Head of caudate nucleus (tissue), 42 donors: Measurements from ENCODE around the gene TEX14.
"Not testable (repeated sequence)": the region's sequence is repeated elsewhere in the genome, so short reads cannot be mapped to it uniquely, and the experiment has no call there.

Experiments used
- DNase-seq, 42 donors: peaks; one replicate each; pipeline versions ENCODE4 v3.0.0 to v3.0.0-alpha.2; 2020 to 2021; ENCODE audit warnings: mixed read lengths in 7 of 42
- intact Hi-C: fragments of 100-400 bp; cut with DNase I; formaldehyde crosslinking; loops from one replicate; pipeline ENCODE4 v1.15.0; 2022

The TEX14 gene

DNA sequence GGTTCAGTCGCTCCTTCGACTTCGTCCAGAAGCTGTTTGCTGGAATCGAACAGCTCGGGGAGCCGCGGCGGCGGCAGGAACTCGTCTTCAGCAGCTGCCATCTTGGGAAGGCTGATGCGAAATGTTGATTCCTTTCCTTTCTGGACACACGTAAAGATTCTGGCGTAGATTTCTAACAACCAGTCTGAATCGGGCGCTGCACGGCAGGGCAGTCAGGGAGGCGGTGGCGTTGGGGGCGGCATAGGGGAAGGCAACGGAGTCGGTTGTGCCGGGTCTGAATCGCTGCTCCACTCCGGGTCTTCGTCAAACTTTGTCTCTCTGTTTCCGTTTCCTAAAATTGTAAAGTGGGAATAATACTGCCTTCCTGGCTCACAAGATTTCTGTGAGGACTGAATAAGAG lies 30.3 kb downstream of the TEX14 start:
- intact Hi-C loops: no loop called here
- DNase-seq: no peak

DNA sequence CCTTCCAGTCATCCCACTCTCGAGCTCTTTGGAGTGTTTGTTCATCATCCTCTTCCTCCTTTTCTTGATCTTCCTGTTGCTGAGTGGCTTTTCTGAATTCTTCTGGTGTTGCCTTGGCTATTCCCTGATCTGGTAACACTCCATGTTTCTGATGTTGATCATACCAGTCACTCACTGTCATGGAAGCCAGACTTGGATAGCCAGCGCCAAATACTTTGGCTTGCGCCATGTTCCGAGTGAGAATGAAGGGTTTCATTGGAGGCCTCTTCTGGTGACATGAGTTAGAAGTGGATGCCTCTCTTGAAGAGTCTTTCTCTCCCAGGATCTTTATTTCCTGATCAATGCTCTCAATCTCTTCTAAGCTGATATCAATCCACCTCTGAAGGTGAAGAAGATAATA lies 31.2 kb downstream of the TEX14 start:
- DNase-seq: no peak
- intact Hi-C loops: no loop called here

GRCh38 chr17:58659714-58660084 lies 32.1 kb downstream of the TEX14 start:
- peak in 1 of 42 donors; percentile 20 for DNase-seq
- intact Hi-C loops: not testable (repeated sequence)

GRCh38 chr17:58658804-58659713 lies 32.8 kb downstream of the TEX14 start:
- intact Hi-C loops: no loop called here
- DNase-seq: peak; percentile 9 to 92 (median 74)

DNA sequence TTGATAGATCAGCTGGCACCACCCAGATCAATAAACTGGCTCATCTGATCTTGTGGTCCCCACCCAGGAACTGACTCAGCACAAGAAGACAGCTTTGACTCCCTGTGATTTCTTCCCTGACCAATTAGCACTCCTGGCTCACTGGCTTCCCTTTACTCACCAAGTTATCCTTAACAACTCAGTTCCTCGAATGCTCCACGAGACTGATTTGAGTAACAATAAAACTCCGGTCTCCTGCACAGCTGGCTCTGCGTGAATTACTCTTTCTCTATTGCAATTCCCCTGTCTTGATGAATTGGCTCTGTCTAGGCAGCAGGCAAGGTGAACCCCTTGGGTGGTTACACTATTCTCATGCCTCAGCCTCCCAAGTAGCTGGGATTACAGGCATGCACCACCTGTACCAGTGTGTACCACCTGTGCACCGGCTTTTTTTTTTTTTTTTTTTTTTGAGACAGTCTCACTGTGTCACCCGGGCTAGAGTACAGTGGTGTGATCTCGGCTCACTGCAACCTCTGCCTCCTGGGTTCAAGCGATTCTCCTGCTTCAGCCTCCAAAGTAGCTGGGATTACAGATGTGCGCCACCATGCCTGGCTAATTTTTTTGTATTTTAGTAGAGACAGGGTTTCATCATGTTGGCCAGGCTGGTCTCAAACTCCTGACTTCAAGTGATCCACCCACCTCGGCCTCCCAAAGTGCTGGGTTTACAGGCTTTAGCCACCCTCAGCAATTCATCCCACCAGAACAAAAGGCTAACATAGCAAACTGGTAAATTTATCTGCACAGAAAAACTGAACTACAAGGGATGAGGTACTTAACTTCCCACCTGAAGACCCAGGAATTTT lies 33.7 kb downstream of the TEX14 start:
- intact Hi-C loops: not testable (repeated sequence)
- peak in 1 of 42 donors; percentile 44 for DNase-seq

DNA sequence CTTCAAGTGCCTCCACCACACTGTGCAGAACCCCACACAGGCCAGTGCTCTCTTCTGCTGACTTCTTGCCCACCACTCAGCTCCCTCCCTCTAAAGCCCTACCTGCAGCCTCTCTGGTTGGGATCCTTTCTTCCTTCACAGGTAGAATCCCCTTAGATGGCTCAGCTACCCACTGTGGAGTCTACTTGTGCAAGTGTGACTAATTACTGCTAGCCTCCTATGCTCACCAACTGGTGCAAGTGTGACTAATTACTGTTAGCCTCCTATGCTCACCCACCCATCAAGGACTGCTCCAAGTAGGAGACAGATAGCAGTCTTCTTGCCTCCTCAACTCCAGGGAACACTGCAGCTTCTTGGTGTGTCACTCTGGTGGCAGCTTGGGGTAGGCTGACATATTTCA lies 43.6 kb downstream of the TEX14 start:
- intact Hi-C loops: no loop called here
- no peak for DNase-seq

GRCh38 chr17:58643147-58643546 lies 48.7 kb downstream of the TEX14 start:
- no peak for DNase-seq
- intact Hi-C loops: no loop called here

GRCh38 chr17:58641887-58642311 lies 49.9 kb downstream of the TEX14 start:
- intact Hi-C loops: no loop called here
- no peak for DNase-seq

DNA sequence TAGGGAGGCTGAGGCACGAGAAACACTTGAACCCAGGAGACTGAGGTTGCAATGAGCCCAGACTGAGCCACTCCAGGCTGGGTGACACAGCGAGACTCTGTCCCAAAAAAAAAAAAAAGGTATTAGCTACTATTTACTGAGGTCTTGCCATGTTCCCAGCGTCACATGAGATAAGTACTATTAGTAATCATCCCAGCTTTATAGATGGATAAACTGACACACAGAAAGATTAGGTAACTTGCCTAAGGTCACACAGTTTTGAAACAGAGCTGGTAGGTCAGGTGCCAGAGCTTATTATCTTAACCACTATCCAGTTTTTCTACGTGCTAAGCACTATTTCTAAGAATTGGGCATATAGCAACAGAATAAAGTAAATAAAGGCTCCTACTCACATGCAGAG lies 51.6 kb downstream of the TEX14 start:
- DNase-seq: no peak
- intact Hi-C loops: no loop called here

DNA sequence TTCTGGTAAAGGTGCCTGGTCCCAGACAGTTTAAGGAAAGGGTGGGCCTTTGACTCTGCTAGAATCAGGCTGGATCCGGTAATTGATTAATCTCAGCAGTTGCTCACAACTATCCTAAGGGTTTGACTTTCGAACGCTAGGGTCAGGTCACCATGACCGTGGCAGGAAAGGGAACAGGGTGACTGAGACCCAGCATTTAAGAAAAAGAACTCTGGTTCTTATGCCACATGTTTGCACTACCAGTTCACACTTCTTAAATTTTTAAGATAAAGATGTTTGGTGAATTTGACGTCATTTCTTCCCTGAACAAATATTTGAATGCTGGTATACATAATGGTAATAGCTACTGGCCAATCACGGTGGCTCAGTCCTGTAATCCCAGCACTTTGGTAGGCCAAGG lies 52.2 kb downstream of the TEX14 start:
- no peak for DNase-seq
- intact Hi-C loops: no loop called here

- intact Hi-C loops: no loop called here
Measured at GRCh38 chr17:58637011-58637570, 54.8 kb downstream of the TEX14 start.

GRCh38 chr17:58632324-58633314 lies 59.2 kb downstream of the TEX14 start:
- no peak for DNase-seq
- intact Hi-C loops: no loop called here

More at GRCh38 chr17:58637011-58637570, 54.8 kb downstream of the TEX14 start:
- no peak for DNase-seq

- intact Hi-C loops: loop anchor here (2.0 kb wide), 1 partner anchor 113 kb away; no protein-coding TSS in a partner anchor
- peak; percentile 85 to 98 (median 95) for DNase-seq
Measured at GRCh38 chr17:58631523-58632323, 60.1 kb downstream of the TEX14 start.

DNA sequence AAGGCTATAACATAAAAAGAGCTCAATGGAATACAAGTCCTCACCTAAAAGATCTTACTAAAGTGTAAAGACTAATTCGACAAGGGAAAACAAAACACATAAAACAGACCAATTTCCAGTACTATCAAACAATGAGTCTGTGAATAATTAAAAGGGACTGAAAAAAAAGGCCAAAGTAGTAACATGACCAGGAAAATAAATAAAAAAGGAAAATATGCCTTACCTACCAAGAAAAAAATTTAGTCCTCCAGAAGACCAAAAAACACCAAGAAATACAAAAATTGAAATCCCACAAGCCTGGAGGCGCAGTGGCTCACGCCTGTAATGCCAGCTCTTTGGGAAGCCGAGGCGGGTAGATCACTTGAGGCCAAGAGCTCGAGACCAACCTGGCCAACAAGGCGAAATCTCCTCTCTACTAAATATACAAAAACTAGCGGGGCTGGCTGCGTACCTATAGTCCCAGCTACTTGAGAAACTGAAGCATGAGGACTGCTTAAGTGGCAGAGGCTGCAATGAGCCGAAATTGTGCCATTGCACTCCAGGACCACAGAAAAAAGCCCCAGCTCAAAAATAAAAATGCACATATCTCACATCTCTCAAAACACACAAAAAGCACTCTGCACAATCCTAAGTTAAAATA lies 60.8 kb downstream of the TEX14 start:
- intact Hi-C loops: loop anchor here (2.0 kb wide), 1 partner anchor 112 kb away; no protein-coding TSS in a partner anchor
- DNase-seq: peak in 24 of 42 donors; percentile 5 to 54 (median 21)

GRCh38 chr17:58626905-58627304 lies 64.9 kb downstream of the TEX14 start:
- DNase-seq: no peak
- intact Hi-C loops: no loop called here

GRCh38 chr17:58624751-58625150 lies 67.1 kb downstream of the TEX14 start:
- intact Hi-C loops: no loop called here

DNA sequence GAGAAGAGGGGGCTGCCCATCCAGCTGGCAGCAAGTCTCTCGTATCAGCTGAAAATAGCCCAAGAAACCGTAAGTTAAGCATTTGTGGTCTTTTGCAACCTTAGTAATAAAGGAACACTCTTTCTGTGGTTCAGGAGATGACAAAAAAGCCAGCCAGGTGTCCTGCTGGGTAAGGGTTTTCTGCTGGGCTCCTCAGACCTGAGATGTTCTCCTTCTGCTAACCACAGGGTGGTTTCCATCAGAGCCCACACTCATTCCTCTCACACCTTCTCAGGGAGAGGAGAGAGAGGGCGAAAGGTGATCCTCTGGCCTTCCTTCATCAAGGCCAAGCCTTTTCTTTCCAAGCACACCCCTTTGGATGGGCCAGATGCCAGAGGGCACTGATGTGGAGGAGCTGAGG lies 70.7 kb downstream of the TEX14 start:
- intact Hi-C loops: no loop called here
- no peak for DNase-seq

More at GRCh38 chr17:58624751-58625150, 67.1 kb downstream of the TEX14 start:
- DNase-seq: no peak
